ENCODE measurements around the gene PIM3.

PIM3 gene

DNA sequence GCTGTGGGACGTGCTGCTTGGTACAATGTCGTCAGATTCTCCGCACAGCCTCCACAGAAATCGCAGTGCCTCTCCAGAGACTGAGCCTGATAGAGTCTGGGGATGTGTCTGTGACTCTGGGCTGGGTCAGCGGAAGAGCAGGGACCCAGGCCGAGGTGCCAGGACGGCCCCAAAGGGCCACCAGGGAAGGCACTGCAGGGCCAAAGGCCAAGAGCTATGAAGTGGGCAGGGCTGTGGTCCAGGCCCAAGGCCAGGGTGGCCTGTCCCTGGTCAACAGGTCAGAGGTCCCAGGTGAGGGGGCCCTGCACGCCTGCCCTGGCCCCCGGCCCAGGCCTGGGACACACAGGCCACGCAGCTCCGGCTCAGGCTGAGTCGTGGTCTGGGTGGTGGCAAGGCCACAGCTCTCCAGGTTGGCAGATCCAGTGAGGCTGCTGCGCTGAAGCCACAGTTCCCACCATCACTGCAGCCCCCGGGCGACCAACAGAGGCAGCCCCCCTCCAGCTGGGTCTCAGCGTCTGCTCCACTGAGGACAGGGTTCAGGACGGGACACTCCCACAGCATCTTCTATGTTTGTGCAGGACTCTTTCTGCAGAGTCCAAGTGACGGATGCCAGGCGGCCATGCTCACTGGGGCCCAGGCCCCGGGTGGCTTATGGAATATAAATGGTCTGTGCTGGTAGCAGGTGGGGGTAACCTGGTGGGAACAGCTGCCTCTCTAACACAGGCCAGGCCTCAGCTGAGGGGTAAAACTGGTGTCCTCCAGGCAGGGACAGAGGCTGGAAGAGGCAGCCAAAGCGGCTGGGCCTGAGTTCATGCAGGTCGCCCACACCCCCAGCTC lies 4.8 kb upstream of the PIM3 start:
- no peak for DNase-seq (ENCODE audit: extremely low spot score)
- POLR2A ChIA-PET = no interaction called here
- CTCF ChIA-PET = interaction anchor here (1.0 to 3.0 kb wide), 4 partner anchors 9 to 25 kb away, joined by 3 to 12 read pairs (median 6); no protein-coding TSS in a partner anchor
- no peak for TF ChIP-seq CTCF (IDR thresholded peaks at IDR 0.05; ENCODE audit: control extremely low read depth, extremely low read depth, low read depth, missing control alignments)

DNA sequence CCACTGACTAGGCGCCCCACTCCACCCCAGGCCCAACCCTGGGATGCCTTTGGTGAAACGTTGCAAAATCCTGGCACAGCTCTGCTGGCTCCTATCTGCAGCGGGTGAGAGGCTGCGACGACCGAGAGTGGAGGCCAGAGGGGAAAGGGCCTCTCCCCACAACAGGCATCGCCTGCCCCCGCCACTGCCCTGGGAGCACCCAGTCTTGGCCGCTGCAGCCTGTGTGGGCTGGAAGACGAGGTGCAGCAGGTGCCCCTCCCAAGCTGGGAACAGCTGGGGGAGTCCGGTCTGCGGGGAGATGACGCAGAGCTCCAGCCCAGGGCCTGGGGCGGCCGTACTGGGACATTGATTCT lies 4.2 kb upstream of the PIM3 start:
- TF ChIP-seq CTCF (IDR thresholded peaks at IDR 0.05; ENCODE audit: control extremely low read depth, extremely low read depth, low read depth, missing control alignments) = no peak
- POLR2A ChIA-PET = no interaction called here
- CTCF ChIA-PET = interaction anchor here (1.7 to 3.0 kb wide), 3 partner anchors 10 to 26 kb away, joined by 4 to 12 read pairs (median 9); no protein-coding TSS in a partner anchor

DNA sequence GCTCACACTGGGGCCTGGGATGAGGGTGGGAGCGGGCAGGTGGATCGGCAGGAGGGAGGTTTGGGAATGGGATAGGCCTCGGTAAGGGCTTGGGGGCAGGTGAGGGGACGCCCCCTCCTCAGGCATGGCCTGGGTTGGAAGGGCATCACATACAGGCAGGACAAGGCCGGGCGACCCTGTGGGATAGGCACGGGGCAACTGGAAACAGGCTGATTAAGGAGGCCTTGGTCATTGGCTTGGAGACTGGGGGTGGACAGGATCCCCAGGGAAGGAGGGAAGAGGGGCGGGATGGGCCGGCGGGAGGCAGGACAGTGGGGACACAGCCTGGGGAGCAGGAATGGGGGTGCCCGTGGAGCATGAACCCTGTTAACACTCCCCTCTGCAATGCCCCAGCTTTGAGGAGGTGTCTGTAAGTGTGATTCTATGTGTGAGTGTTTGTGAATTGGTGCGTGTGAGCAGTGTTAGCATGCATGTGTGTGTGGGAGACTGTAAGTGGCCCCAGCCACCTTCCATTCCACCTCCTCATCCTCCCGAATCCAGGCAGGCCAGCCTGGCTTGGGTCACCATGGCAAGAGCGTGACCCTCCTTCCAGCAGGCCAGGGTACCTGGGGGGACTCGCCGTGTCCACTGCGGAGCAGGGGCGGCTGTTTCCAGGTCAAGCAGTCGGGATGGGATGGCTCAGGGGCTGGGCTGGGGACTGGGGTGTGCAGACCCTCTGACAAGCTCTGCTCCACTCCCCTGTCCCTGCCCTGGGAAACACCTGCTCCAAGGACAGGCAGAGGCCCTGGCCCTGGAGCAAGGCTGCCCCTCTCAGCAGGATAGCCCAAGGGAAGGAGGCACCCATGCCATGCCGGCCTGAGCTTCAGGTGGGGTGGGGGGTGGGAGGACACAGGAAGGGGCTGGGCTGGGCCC lies 3.4 kb upstream of the PIM3 start:
- POLR2A ChIA-PET = no interaction called here
- no peak for TF ChIP-seq CTCF (IDR thresholded peaks at IDR 0.05; ENCODE audit: control extremely low read depth, extremely low read depth, low read depth, missing control alignments)
- DNase-seq (ENCODE audit: extremely low spot score) = no peak
- CTCF ChIA-PET = interaction anchor here (0.9 to 3.0 kb wide), 3 partner anchors 10 to 73 kb away, joined by 3 to 9 read pairs (median 4); no protein-coding TSS in a partner anchor

More for the DNA sequence above, 4.2 kb upstream of the PIM3 start:
- DNase-seq (ENCODE audit: extremely low spot score) = no peak

GRCh38 chr22:49957826-49958365 lies 2.7 kb upstream of the PIM3 start:
- no peak for DNase-seq (ENCODE audit: extremely low spot score)
- ChIA-PET CTCF (interaction anchor here (0.9 to 3.0 kb wide), 3 partner anchors 11 to 73 kb away, joined by 3 to 9 read pairs (median 7); no protein-coding TSS in a partner anchor), POLR2A (no interaction called here)
- no peak for TF ChIP-seq CTCF (IDR thresholded peaks at IDR 0.05; ENCODE audit: control extremely low read depth, extremely low read depth, low read depth, missing control alignments)

DNA sequence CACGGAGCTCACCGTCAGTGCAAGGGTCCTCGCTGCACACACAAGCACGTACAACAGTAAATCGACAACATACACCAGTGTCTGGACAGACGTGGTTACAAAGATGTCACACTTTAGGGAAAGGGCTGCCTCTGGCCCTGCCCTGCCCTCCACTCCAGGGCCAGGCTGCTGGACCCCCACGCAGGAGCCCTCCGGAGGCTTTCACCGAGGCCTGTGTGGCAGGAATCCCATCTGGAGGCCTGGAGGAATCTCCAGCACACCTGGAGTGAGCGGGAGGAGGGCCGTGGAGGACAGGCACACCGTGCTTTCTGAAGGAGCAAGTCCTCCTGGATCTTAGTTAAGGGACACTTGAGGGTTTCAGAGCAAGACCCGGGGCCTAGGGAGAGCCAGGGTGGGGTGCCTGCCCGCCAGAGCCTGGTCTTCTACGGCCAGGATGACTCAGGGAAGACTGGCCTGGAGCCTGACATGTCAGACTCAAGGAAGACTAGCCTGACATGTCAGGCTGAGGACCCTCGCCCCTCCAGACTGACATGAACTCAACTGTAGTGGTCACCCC lies 2.1 kb upstream of the PIM3 start:
- POLR2A ChIA-PET = no interaction called here
- DNase-seq (ENCODE audit: extremely low spot score) = no peak
- CTCF ChIA-PET = interaction anchor here (0.9 to 1.9 kb wide), 3 partner anchors 28 to 72 kb away, joined by 3 to 7 read pairs (median 3); no protein-coding TSS in a partner anchor
- no peak for TF ChIP-seq CTCF (IDR thresholded peaks at IDR 0.05; ENCODE audit: control extremely low read depth, extremely low read depth, low read depth, missing control alignments)
